DND-41 (cell line): ENCODE results near the gene PCDHGB3.

ENCODE experiments used
- CTCF ChIP-seq: IDR thresholded peaks from 2 replicates; pipeline ENCODE4 v1.5.1; 2012; ENCODE audit warnings: borderline replicate concordance, low read length, moderate library complexity, mild to moderate bottlenecking; ENCODE audit not compliant: poor library complexity, severe bottlenecking; ENCODE audit errors: extremely low read depth
- EZH2 ChIP-seq: IDR thresholded peaks from 3 replicates; pipeline ENCODE4 v1.6.1; 2012; ENCODE audit warnings: borderline replicate concordance, low read depth, mild to moderate bottlenecking, moderate library complexity, low read length, inconsistent platforms; ENCODE audit not compliant: severe bottlenecking

- TF ChIP-seq CTCF (no peak), EZH2 (no peak)
Observed at GRCh38 chr5:141374627-141375026, 4.6 kb downstream of the PCDHGB3 start.
